Caco-2 (cell line): ENCODE data around the gene RAD23B. TPM values are rescaled to one million over a fixed set of nuclear protein-coding genes. Genes with fewer than 3 reads are reported as not detected.

Experiments
- BruUV-seq: library from RNA; stranded (reverse); fragments of 400-500 nt; replicated peaks from 2 replicates; lab custom pipeline; 2021; lab: Mats Ljungman, UMichigan
- CTCF ChIA-PET: fragments of 300-600 bp; sonication (Branson Sonifier 250); formaldehyde crosslinking; loops from one replicate; lab custom pipeline; 2022; ENCODE audit warnings: antibody characterized with exemption; lab: Charles Lee
- POLR2A ChIA-PET: fragments of 300-600 bp; sonication (Branson Sonifier 250); formaldehyde crosslinking; loops from one replicate; lab custom pipeline; 2022; ENCODE audit warnings: antibody characterized with exemption; lab: Charles Lee
- DNase-seq, 2 experiments: peaks; one replicate each; pipeline versions ENCODE4 v3.0.0 to v3.0.0-alpha.2; 2020 to 2022
- H3K27me3 ChIP-seq: replicated peaks from 2 replicates; pipeline ENCODE4 v1.6.0; 2011; ENCODE audit warnings: low read length; ENCODE audit not compliant: control insufficient read depth, insufficient read depth
- H3K36me3 ChIP-seq: 2 replicates; pipeline ENCODE4 v1.5.1; 2011; ENCODE audit warnings: low read length; ENCODE audit not compliant: control insufficient read depth, insufficient read depth
- H3K4me1 ChIP-seq: fragments of 250-450 bp; sonication (Bioruptor Pico); 2 replicates; pipeline ENCODE4 v1.5.1; 2020; ENCODE audit warnings: mild to moderate bottlenecking
- H3K4me3 ChIP-seq: 2 replicates; pipeline ENCODE4 v1.5.1; 2011; ENCODE audit warnings: low read depth, mild to moderate bottlenecking, control low read depth, low read length
- H3K9me3 ChIP-seq: fragments of 250-450 bp; sonication (Bioruptor Pico); 2 replicates; pipeline ENCODE4 v1.5.1; 2020; ENCODE audit warnings: mild to moderate bottlenecking, moderate library complexity
- H3K27ac Mint-ChIP-seq: one replicate; pipeline ENCODE4 v1.8.0; 2022; ENCODE audit warnings: mixed read lengths; ENCODE audit not compliant: unreplicated experiment
- H3K27me3 Mint-ChIP-seq: one replicate; pipeline ENCODE4 v1.8.0; 2022; ENCODE audit warnings: mixed read lengths; ENCODE audit not compliant: insufficient read depth, unreplicated experiment
- H3K36me3 Mint-ChIP-seq: one replicate; pipeline ENCODE4 v1.8.0; 2022; ENCODE audit warnings: mild to moderate bottlenecking, mixed read lengths; ENCODE audit not compliant: insufficient read depth, unreplicated experiment
- H3K4me1 Mint-ChIP-seq: one replicate; pipeline ENCODE4 v1.8.0; 2022; ENCODE audit warnings: low read depth, mixed read lengths; ENCODE audit not compliant: unreplicated experiment
- H3K4me3 Mint-ChIP-seq: one replicate; pipeline ENCODE4 v1.8.0; 2022; ENCODE audit warnings: mild to moderate bottlenecking, moderate library complexity, mixed read lengths; ENCODE audit not compliant: unreplicated experiment
- H3K9me3 Mint-ChIP-seq: one replicate; pipeline ENCODE4 v1.8.0; 2022; ENCODE audit warnings: mixed read lengths; ENCODE audit not compliant: unreplicated experiment
- intact Hi-C: fragments of 100-400 bp; cut with micrococcal nuclease; formaldehyde crosslinking; loops from one replicate; pipeline ENCODE4 v1.10.0; 2022; ENCODE audit not compliant: unreplicated experiment
- total RNA-seq: library from RNA; stranded (reverse); gene quantifications from 2 replicates; pipeline ENCODE4 v1.2.3, GENCODE V29; 2022
- TF ChIP-seq, protein P1 (sequence below), 2 experiments: fragments of 200-600 bp in 1 of 2; IDR thresholded peaks; 1 replicate in 1 of 2; 2 replicates in 1 of 2; pipeline versions ENCODE4 v1.5.1 to v1.8.0; 2011 to 2022; ENCODE audit warnings: antibody characterized with exemption in 1 of 2, control low read depth in 1 of 2, inconsistent platforms in 1 of 2, low read depth in 1 of 2, low read length in 1 of 2, mild to moderate bottlenecking in 1 of 2, moderate library complexity in 1 of 2; ENCODE audit not compliant: insufficient read depth in 1 of 2, severe bottlenecking in 1 of 2, unreplicated experiment in 1 of 2

Gene RAD23B
- total RNA-seq, 1 experiment from 2014 or later = 188 TPM

DNA sequence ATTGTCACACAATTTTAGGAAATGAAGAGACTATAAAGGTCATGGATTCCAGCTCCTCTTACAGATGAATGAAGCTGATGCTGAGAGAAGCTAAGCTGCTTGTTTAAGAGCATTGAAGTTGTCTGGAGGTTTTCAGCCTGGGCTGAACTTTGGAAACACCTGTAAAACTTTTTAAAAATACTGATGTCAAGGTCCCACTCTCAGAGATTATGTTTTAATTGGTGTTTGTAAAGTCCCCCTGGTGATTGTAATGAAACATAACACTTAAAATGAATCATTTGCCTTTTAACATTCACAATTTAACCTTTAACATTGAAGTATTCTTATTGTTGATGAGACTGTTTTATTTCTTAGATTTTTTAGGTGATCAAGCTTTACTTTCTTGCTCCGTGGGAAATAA is 16.4 kb downstream of the RAD23B start:
- Mint-ChIP-seq H3K27me3 (no peaks in the 10 kb centered on the region), H3K27ac (no peak overlapping the region), H3K36me3 (peaks cover 58% of the 10 kb centered on the region), H3K9me3 (no peaks in the 10 kb centered on the region), H3K4me3 (no peak overlapping the region), H3K4me1 (peaks cover 16% of the 10 kb centered on the region)
- CTCF ChIA-PET = interaction anchor here (0.7 kb wide), 2 partner anchors 141 to 1607 kb away, joined by 3 to 4 read pairs; no protein-coding TSS in a partner anchor
- TF ChIP-seq, protein P1, sequence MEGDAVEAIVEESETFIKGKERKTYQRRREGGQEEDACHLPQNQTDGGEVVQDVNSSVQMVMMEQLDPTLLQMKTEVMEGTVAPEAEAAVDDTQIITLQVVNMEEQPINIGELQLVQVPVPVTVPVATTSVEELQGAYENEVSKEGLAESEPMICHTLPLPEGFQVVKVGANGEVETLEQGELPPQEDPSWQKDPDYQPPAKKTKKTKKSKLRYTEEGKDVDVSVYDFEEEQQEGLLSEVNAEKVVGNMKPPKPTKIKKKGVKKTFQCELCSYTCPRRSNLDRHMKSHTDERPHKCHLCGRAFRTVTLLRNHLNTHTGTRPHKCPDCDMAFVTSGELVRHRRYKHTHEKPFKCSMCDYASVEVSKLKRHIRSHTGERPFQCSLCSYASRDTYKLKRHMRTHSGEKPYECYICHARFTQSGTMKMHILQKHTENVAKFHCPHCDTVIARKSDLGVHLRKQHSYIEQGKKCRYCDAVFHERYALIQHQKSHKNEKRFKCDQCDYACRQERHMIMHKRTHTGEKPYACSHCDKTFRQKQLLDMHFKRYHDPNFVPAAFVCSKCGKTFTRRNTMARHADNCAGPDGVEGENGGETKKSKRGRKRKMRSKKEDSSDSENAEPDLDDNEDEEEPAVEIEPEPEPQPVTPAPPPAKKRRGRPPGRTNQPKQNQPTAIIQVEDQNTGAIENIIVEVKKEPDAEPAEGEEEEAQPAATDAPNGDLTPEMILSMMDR (IDR thresholded peaks at IDR 0.05; ENCODE audit: insufficient read depth in 1 of 2, low read depth in 1 of 2, low read length in 1 of 2, severe bottlenecking in 1 of 2, unreplicated experiment in 1 of 2) = peak in 1 of 2 experiments; percentile 22
- DNase-seq = no peak
- no peak overlapping the region for H3K4me3 ChIP-seq
- POLR2A ChIA-PET = no interaction called here
- BruUV-seq = no TSS peak
- H3K4me1 ChIP-seq = peaks cover 14% of the 10 kb centered on the region
- no peaks in the 10 kb centered on the region for H3K9me3 ChIP-seq
- intact Hi-C loops = no loop called here
- no peaks in the 10 kb centered on the region for H3K27me3 ChIP-seq
- no peaks in the 10 kb centered on the region for H3K36me3 ChIP-seq

DNA sequence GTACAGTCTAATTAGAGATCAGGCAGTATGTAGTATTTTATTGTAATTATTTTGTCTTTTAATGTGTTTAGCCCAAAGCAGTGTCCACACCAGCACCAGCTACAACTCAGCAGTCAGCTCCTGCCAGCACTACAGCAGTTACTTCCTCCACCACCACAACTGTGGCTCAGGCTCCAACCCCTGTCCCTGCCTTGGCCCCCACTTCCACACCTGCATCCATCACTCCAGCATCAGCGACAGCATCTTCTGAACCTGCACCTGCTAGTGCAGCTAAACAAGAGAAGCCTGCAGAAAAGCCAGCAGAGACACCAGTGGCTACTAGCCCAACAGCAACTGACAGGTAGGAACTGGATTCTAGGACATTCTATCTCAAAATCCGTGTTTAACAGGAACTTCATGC is 23.2 kb downstream of the RAD23B start:
- peaks cover 92% of the 10 kb centered on the region for H3K36me3 Mint-ChIP-seq
- H3K27me3 Mint-ChIP-seq = no peaks in the 10 kb centered on the region
- H3K9me3 Mint-ChIP-seq = no peaks in the 10 kb centered on the region
- DNase-seq = no peak
- TF ChIP-seq, protein P1 (IDR thresholded peaks at IDR 0.05; ENCODE audit: insufficient read depth in 1 of 2, low read depth in 1 of 2, low read length in 1 of 2, severe bottlenecking in 1 of 2, unreplicated experiment in 1 of 2) = no peak
- ChIA-PET POLR2A (no interaction called here), CTCF (no interaction called here)
- Histone ChIP-seq H3K9me3 (no peaks in the 10 kb centered on the region), H3K4me1 (peaks cover 38% of the 10 kb centered on the region), H3K36me3 (peaks cover 5% of the 10 kb centered on the region), H3K4me3 (no peak overlapping the region), H3K27me3 (no peaks in the 10 kb centered on the region)
- peaks cover 35% of the 10 kb centered on the region for H3K4me1 Mint-ChIP-seq
- intact Hi-C loops = no loop called here
- no peak overlapping the region for H3K27ac Mint-ChIP-seq
- peak overlapping the region; percentile 49 for H3K4me3 Mint-ChIP-seq
- BruUV-seq = no TSS peak

DNA sequence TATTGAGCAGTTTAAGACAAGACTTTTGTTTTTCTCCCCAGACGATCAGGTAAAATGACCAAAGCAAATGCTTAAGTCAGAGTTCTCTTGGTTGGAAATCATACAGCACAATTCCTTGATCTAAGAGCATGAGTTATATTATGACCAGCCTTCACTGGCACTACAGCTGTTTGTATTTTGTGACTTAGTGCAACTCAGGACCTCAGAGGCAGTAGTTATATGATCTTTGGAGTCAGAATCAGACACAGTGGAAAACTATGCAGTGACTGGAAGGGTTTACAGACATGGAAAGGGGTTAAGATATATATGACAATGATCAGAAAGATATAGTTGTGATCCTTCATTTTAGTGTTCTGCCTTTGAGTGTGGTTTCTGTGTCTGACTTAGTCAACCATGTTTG is 24.3 kb downstream of the RAD23B start:
- H3K27ac Mint-ChIP-seq = no peak overlapping the region
- no peaks in the 10 kb centered on the region for H3K27me3 Mint-ChIP-seq
- no peaks in the 10 kb centered on the region for H3K9me3 ChIP-seq
- H3K4me3 Mint-ChIP-seq = no peak overlapping the region
- peaks cover 35% of the 10 kb centered on the region for H3K4me1 Mint-ChIP-seq
- ChIA-PET POLR2A (no interaction called here), CTCF (no interaction called here)
- no TSS peak for BruUV-seq
- TF ChIP-seq, protein P1 (IDR thresholded peaks at IDR 0.05; ENCODE audit: insufficient read depth in 1 of 2, low read depth in 1 of 2, low read length in 1 of 2, severe bottlenecking in 1 of 2, unreplicated experiment in 1 of 2) = no peak
- H3K36me3 Mint-ChIP-seq = peaks cover 88% of the 10 kb centered on the region
- H3K36me3 ChIP-seq = peaks cover 5% of the 10 kb centered on the region
- intact Hi-C loops = no loop called here
- peaks cover 38% of the 10 kb centered on the region for H3K4me1 ChIP-seq
- no peak for DNase-seq
- H3K9me3 Mint-ChIP-seq = no peaks in the 10 kb centered on the region
- no peak overlapping the region for H3K4me3 ChIP-seq
- no peaks in the 10 kb centered on the region for H3K27me3 ChIP-seq
